ENCODE data around the gene KLHL26. TPM values are rescaled to one million over a fixed set of nuclear protein-coding genes. Genes with fewer than 3 reads are reported as not detected.

KLHL26 gene
- total RNA-seq, 1 experiment from 2014 or later = 10.7 TPM

- Histone ChIP-seq H2AK5ac (ENCODE audit: insufficient read length, low read length) (no peak overlapping the region), H3K4me2 (ENCODE audit: insufficient read depth, insufficient read length, low read length) (no peak overlapping the region), H4K91ac (ENCODE audit: insufficient read length, low read depth, low read length) (no peak overlapping the region), H2AFZ (ENCODE audit: low read length) (no peak overlapping the region), H3K4me1 (ENCODE audit: insufficient read depth, low read length) (peaks cover 17% of the 10 kb centered on the region), H4K8ac (replicated peaks; ENCODE audit: insufficient read length, low read depth, low read length) (no peak overlapping the region), H3K79me2 (ENCODE audit: insufficient read depth, low read length) (no peaks in the 10 kb centered on the region), H3T11ph (ENCODE audit: low read length) (no peak overlapping the region), H3K27ac (ENCODE audit: insufficient read length, low read depth, low read length) (no peak overlapping the region), H3K9me3 (ENCODE audit: control insufficient read depth, low read depth, low read length) (no peaks in the 10 kb centered on the region), H2BK120ac (ENCODE audit: low read depth, low read length, poor library complexity, severe bottlenecking) (no peak overlapping the region), H3K18ac (ENCODE audit: insufficient read length, low read depth, low read length) (no peak overlapping the region), H3K56ac (ENCODE audit: insufficient read length, low read depth, low read length) (no peak overlapping the region), H2BK20ac (ENCODE audit: low read depth, low read length, poor library complexity, severe bottlenecking) (no peak overlapping the region), H4K20me1 (ENCODE audit: control insufficient read depth, insufficient read depth, insufficient read length) (no peaks in the 10 kb centered on the region), H3K27me3 (ENCODE audit: insufficient read depth, low read length) (peaks cover 81% of the 10 kb centered on the region), H3K4ac (ENCODE audit: low read depth, low read length) (no peak overlapping the region), H3K9ac (ENCODE audit: extremely low read depth, insufficient read length, low read length) (no peak overlapping the region), H3K23me2 (ENCODE audit: insufficient read length, low read depth, low read length, poor library complexity, severe bottlenecking) (peaks cover 30% of the 10 kb centered on the region), H3K23ac (ENCODE audit: insufficient read length, low read depth, low read length) (no peak overlapping the region), H2BK15ac (ENCODE audit: low read depth, low read length) (no peak overlapping the region), H3K14ac (ENCODE audit: insufficient read depth, low read length) (no peak overlapping the region), H2BK5ac (ENCODE audit: insufficient read length, low read length) (no peak overlapping the region), H4K5ac (ENCODE audit: insufficient read length, low read depth, low read length) (no peak overlapping the region), H2BK12ac (ENCODE audit: insufficient read length, low read depth, low read length) (no peak overlapping the region), H3K79me1 (ENCODE audit: insufficient read depth, low read depth, low read length, poor library complexity, severe bottlenecking) (no peaks in the 10 kb centered on the region)
- Mint-ChIP-seq H3K4me3 (peak overlapping the region in 1 of 2 experiments; percentile 24; a peak in 4 of 5 replicates), H3K9me3 (peaks cover 0 to 2% of the 10 kb centered on the region in 2 experiments; a peak in 2 of 5 replicates), H3K27ac (no peak overlapping the region), H3K36me3 (ENCODE audit: insufficient read depth in 1 of 3, low read depth in 3 of 3) (peaks cover 0 to 2% (median 0%) of the 10 kb centered on the region in 3 experiments; a peak in 2 of 7 replicates), H3K27me3 (ENCODE audit: low read depth) (peaks cover 86% of the 10 kb centered on the region), H3K4me1 (peaks cover 44 to 64% of the 10 kb centered on the region in 2 experiments)
- WGBS (ENCODE audit: extremely low coverage, insufficient read length, low lambda C conversion rate) = no CpG with 5 or more reads among the region's 9 CpGs
- TF ChIP-seq CTCF (conservative IDR thresholded peaks at IDR 0.05) = no peak
- DNase-seq = no peak
These were observed 27.8 kb upstream of the KLHL26 start for GRCh38 chr19:18608805-18609716.

All from H9 (cell line).